NCI-H1417 (cell line): ENCODE results near the gene DZIP3.
A peak's percentile ranks its signal among the peaks of the same experiment; 100 is the strongest.
"Not testable (repeated sequence)": the region's sequence is repeated elsewhere in the genome, so short reads cannot be mapped to it uniquely, and the experiment has no call there.

Experiments used
- DNase-seq, 3 experiments: peaks; one replicate each; lab custom pipeline; 2025; lab: John Stamatoyannopoulos, UW

The DZIP3 gene

GRCh38 chr3:108673988-108674661, 84.6 kb downstream of the DZIP3 start:
- no peak for DNase-seq

GRCh38 chr3:108677811-108678210, 88.3 kb downstream of the DZIP3 start:
- no peak for DNase-seq

DNA sequence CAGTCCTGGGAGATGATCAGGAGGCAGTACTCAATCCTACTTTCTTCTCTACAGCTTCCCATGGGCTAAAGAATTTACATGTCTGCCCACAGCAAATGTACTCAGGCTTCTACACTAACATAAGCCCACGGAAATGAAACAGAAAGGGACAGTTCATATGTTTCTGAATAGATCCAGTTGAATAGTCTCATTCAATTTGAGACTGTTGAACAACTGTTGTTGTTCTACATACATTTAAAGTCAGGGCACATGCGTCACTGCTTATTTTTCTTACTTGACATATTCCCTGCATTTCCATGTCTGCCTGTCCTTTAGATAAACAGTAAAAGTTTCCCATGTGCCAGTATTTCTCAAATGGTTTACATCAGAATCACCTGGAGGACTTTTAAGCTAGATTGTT, 102.8 kb downstream of the DZIP3 start:
- not testable (repeated sequence) for DNase-seq

DNA sequence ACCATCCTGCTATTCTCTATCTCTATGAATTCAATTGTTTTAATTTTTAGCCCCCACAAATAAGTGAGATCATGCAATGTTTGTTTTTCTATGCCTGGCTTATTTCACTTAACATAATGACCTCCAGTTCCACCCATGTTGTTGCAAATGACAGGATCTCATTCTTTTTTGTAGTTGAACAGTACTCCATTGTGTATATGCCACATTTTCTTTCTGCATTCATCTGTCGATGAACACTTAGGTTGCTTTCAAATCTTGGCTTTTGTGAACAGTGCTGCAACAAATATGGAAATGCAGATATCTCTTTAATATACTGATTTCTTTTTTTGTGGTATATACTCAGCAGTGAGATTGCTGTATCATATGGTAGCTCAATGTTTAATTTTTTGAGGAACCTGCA, 108.9 kb downstream of the DZIP3 start:
- no peak for DNase-seq

- DNase-seq, result no peak
Observed at GRCh38 chr3:108705045-108705444, 115.5 kb downstream of the DZIP3 start.

- peak in 1 of 3 experiments; percentile 37 for DNase-seq
Observed at GRCh38 chr3:108713009-108713516, 123.5 kb downstream of the DZIP3 start.

DNA sequence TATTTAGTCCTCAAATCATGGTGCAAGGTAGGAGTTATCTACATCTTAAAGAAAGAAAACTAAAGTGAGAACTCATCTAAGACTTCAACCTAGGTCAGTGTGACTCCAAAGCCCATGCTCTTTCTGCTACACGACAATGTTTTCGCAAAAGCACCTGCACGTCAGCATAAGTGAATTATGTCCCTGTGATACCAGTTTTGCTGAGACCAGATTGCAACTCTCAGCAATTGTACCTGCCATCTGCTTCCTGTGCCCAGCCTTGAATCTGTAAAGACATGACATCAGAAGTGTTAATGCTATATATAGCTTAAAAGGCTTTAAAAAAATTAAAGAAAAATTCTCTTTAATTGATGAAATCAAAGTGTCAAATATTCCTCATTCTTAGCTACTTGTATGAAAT, 124.3 kb downstream of the DZIP3 start:
- DNase-seq, result peak in 2 of 3 experiments; percentile 31 to 73

GRCh38 chr3:108718454-108718853, 128.9 kb downstream of the DZIP3 start:
- DNase-seq, result no peak

DNA sequence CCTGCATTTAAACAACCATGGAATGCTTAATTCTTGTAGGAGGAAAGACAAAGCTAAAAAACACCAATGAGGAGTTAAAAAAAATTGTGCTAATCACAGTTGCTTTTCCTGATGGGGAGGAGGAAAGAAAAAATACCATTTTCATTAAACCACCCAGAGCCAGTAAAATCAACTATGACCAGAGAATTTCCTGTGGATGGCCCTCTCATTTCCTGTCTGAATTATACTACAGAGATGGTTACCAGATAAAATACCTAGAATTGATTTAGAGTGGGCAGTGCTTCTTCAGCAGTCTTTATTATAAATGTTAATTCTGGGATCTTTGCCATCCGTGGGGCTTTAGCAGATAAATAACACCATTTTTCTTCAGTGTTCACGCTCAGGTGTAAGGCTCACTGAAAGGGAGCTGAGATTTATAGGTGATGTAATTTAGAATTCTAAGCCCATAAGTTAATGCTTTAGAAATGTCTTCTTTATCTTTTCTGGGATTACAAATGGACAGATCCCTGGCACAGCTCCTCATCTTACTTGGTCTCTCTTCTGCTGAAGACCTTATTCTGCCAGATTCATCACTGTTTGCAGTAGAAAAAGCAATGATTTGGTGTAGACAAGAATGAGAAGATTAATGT, 129.8 kb downstream of the DZIP3 start:
- no peak for DNase-seq

DNA sequence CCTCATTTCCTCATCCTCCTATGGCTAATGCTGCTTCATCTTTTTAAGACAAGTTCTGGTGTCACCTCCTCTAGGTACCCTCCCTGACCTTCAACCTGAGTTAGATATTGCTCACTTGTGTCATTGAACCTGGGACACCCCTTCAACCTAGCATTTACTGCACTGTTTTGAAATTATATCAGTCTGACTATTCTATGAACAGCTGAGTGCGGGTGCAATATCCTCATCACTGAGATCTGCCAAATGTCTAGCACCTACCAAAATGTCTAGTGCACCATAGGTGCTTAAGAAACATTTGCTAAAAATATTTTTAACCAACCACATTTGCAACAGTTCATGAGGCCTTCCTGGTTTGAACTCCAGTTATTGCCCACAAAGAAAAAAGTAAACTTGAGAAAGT, 133.2 kb downstream of the DZIP3 start:
- DNase-seq, result no peak

GRCh38 chr3:108724101-108724500, 134.6 kb downstream of the DZIP3 start:
- no peak for DNase-seq

DNA sequence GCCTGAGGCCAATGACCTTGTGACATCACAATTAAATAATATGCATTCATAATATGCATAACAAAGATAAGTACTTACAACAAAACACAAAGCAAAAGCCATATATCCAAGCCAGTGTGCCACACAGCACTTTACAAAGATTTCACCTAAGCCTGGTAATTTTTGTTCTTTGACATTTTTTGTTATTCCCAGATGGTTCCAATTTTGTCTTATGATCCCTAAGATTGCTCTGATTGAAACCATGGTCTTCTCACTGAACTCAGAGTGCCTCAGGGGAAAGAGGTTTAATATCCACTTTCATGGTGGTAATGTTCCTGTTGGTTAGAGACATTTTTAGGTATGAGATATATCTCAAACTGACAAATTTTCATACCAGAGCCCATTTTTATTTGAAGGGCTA, 138.6 kb downstream of the DZIP3 start:
- no peak for DNase-seq

GRCh38 chr3:108728934-108729333, 139.4 kb downstream of the DZIP3 start:
- DNase-seq, result no peak

DNA sequence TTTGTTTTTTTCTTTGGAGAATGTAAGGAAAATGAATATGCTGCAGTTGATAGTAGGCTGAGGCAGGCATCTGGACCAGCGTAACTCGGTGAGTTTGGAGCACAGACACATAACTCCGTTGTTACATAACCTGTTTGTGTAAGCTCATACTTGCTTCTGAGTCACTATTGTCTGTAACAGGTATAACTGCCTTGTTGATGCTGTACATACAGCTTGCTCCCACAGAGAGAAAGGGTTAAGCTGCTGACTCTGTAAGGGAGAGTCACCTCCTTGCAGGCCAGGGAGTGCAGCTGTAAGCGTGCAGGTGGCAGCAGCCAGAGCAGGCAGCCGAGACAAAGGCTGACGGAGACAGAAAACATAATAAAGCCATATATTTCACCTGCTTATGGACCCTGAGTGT, 147.3 kb downstream of the DZIP3 start:
- DNase-seq, result no peak

DNA sequence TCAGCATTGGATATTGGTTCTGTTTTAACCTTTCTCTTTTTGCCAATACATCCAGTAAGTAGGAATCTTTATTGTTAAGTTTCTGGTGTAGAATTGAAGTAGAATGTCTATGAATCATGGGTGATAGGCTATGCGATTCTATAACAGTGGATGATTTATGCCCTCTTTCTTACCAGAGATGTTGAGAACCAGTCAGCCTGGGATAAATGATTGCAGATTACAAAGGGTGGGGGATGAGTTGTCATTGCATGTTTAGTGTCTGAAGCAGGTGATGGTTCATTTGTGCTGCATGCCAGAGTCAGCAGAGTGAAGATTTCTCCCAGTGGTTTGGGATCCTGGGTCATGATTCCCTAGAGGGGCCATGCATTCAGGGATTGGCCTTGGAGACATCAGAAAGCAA, 153.4 kb downstream of the DZIP3 start:
- DNase-seq, result peak in 1 of 3 experiments; percentile 55
